Measurements from ENCODE around the gene CNFN.

DNA sequence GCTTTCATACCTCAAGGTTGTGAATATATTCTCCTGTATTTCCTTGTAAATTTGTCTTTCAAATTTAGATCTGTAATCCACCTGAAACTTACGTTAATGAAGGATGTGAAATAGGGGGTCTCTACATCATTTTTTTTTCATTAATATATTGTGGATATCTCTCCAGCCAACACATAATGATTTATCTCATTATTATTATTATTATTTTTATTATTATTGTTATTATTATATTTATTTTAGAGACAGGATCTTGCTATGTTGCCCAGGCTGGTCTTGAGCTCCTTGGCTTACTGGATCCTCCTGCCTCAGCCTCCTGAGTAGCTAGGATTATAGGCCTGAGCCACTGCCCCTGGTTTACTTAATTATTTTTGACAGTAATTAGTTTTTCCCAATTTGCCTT, 41.4 kb upstream of the CNFN start:
- TF ChIP-seq, protein P1, sequence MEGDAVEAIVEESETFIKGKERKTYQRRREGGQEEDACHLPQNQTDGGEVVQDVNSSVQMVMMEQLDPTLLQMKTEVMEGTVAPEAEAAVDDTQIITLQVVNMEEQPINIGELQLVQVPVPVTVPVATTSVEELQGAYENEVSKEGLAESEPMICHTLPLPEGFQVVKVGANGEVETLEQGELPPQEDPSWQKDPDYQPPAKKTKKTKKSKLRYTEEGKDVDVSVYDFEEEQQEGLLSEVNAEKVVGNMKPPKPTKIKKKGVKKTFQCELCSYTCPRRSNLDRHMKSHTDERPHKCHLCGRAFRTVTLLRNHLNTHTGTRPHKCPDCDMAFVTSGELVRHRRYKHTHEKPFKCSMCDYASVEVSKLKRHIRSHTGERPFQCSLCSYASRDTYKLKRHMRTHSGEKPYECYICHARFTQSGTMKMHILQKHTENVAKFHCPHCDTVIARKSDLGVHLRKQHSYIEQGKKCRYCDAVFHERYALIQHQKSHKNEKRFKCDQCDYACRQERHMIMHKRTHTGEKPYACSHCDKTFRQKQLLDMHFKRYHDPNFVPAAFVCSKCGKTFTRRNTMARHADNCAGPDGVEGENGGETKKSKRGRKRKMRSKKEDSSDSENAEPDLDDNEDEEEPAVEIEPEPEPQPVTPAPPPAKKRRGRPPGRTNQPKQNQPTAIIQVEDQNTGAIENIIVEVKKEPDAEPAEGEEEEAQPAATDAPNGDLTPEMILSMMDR (IDR thresholded peaks at IDR 0.05) = no peak
- TF ChIP-seq POLR2AphosphoS5 (IDR thresholded peaks at IDR 0.05; ENCODE audit: low read depth, low read length) (no peak), REST (IDR thresholded peaks at IDR 0.05; ENCODE audit: insufficient read depth in 1 of 2, low read depth in 2 of 2, low read length in 1 of 2) (no peak), TCF7L2 (IDR thresholded peaks at IDR 0.05; ENCODE audit: low read depth, low read length) (no peak), SIN3A (IDR thresholded peaks at IDR 0.05; ENCODE audit: borderline replicate concordance, insufficient read depth, low read depth, low read length) (no peak)

All from Panc1 (cell line).